Thyroid gland (tissue), 4 donors: ENCODE results near the gene TSFM.

Source experiments
- CTCF ChIP-seq, 6 experiments: fragments of 200-600 bp in 3 of 6; fragments of 450-650 bp in 3 of 6; sonication (generic) in 3 of 6; IDR thresholded peaks; one replicate each; pipeline ENCODE4 v1.5.1; 2016 to 2019; ENCODE audit warnings: antibody characterized with exemption in 6 of 6, mild to moderate bottlenecking in 2 of 6, inconsistent platforms in 1 of 6, moderate library complexity in 1 of 6
- POLR2A ChIP-seq, 2 donors: fragments of 450-650 bp; IDR thresholded peaks; one replicate each; pipeline ENCODE4 v1.6.1; 2017; ENCODE audit warnings: antibody characterized with exemption in 2 of 2, mild to moderate bottlenecking in 2 of 2, moderate library complexity in 1 of 2

DNA sequence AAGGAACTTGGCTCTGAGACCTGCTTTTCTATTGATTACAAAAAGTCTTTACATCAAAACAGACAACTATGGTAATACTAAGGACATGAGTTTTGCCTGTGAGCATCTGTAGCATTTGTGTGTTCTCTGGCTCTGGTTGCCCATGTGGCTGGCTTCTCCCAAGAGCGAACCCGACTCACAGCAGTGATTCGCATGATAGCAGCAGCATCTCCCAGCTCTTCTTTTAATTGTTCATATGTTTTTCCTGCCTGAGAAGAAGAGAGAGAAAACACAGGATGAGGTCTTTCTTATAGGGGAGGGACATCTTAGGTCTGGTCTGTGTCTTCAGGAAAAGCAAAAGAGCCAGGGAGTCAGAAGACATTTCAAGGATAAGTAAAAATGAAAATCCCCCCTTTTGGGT lies 18.4 kb downstream of the TSFM start:
- TF ChIP-seq CTCF (IDR thresholded peaks at IDR 0.05): no peak
- TF ChIP-seq POLR2A (IDR thresholded peaks at IDR 0.05): no peak
